Spleen (tissue), 11 donors: Measurements from ENCODE around the gene TNFAIP8. TPM values are rescaled to one million over a fixed set of nuclear protein-coding genes. Genes with fewer than 3 reads are reported as not detected.

Experiments
- DNase-seq: peaks from one replicate; pipeline ENCODE4 v3.0.0-alpha.2; 2020
- H3K27ac ChIP-seq, 8 donors: fragments of 200-600 bp; sonication (generic) in 7 of 8; 1 replicate in 4 of 8; 2 replicates in 4 of 8; pipeline versions ENCODE4 v1.5.0 to v1.8.0; 2016 to 2021; ENCODE audit warnings: inconsistent platforms in 4 of 8, mild to moderate bottlenecking in 4 of 8, moderate library complexity in 1 of 8
- H3K27me3 ChIP-seq, 7 donors: fragments of 200-600 bp; sonication (generic) in 6 of 7; replicated peaks in 1 of 7; 1 replicate in 4 of 7; 2 replicates in 3 of 7; pipeline versions ENCODE4 v1.5.0 to v1.8.0; 2016 to 2021; ENCODE audit warnings: inconsistent platforms in 3 of 7, mild to moderate bottlenecking in 1 of 7
- H3K36me3 ChIP-seq, 6 donors: fragments of 200-600 bp; sonication (generic) in 5 of 6; 1 replicate in 4 of 6; 2 replicates in 2 of 6; pipeline versions ENCODE4 v1.5.0 to v1.8.0; 2016 to 2021; ENCODE audit warnings: inconsistent platforms in 2 of 6
- H3K4me1 ChIP-seq, 6 donors: fragments of 200-600 bp; sonication (generic) in 5 of 6; 1 replicate in 3 of 6; 2 replicates in 3 of 6; pipeline versions ENCODE4 v1.5.0 to v1.8.0; 2016 to 2021; ENCODE audit warnings: inconsistent platforms in 3 of 6
- H3K4me3 ChIP-seq, 8 donors: fragments of 200-600 bp; sonication (generic) in 7 of 8; 1 replicate in 4 of 8; 2 replicates in 4 of 8; pipeline versions ENCODE4 v1.5.0 to v1.8.0; 2016 to 2021; ENCODE audit warnings: inconsistent platforms in 4 of 8, mild to moderate bottlenecking in 4 of 8, moderate library complexity in 2 of 8
- H3K9me3 ChIP-seq, 8 donors: fragments of 200-600 bp; sonication (generic) in 7 of 8; 1 replicate in 4 of 8; 2 replicates in 4 of 8; pipeline versions ENCODE4 v1.5.0 to v1.8.0; 2016 to 2021; ENCODE audit warnings: inconsistent platforms in 4 of 8
- CTCF ChIP-seq, 11 experiments: fragments of 200-600 bp in 7 of 11; fragments of 450-650 bp in 4 of 11; sonication (generic) in 4 of 11; IDR thresholded peaks in 8 of 11; conservative IDR thresholded peaks in 3 of 11; 1 replicate in 7 of 11; 2 replicates in 4 of 11; pipeline versions ENCODE4 v1.4.0 to v1.8.0; 2016 to 2021; ENCODE audit warnings: antibody characterized with exemption in 11 of 11, inconsistent platforms in 4 of 11, mild to moderate bottlenecking in 1 of 11
- POLR2A ChIP-seq, 3 donors: fragments of 450-650 bp; IDR thresholded peaks; one replicate each; pipeline ENCODE4 v1.5.1; 2017; ENCODE audit warnings: antibody characterized with exemption in 3 of 3, mild to moderate bottlenecking in 1 of 3
- POLR2AphosphoS5 ChIP-seq, 3 donors: sonication (generic); formaldehyde crosslinking; IDR thresholded peaks; one replicate each; pipeline ENCODE4 v1.5.1; 2017; ENCODE audit warnings: antibody characterized with exemption in 3 of 3
- WGBS, 5 donors: extraction: QIAGEN DNeasy Blood & Tissue Kit in 3 of 5; methylation state at CpG; one replicate each; pipeline versions ENCODE4 v1.1.5 to v1.1.7; 2013 to 2018; 5-methylcytosine and 5-hydroxymethylcytosine counted together
- intact Hi-C: fragments of 100-400 bp; cut with DNase I; formaldehyde crosslinking; loops from one replicate; pipeline ENCODE4 v1.15.0; 2023; ENCODE audit warnings: low total_unique reads
- polyA plus RNA-seq, 3 donors: library from polyadenylated mRNA; stranded (reverse); fragments of 200-250 nt; gene quantifications; one replicate each; pipeline ENCODE4 v1.2.1, GENCODE V29; 2013
- total RNA-seq, 7 donors: library from RNA; depleted of rRNA in 3 of 7; stranded (reverse); fragments of >200 nt in 3 of 7; fragmentation: NEBNext Ultra II Directional in 4 of 7; extraction: Animal tissue kit (Norgen Biotek cat#: 25700) in 4 of 7; gene quantifications; one replicate each; pipeline versions ENCODE4 v1.1.0 to v1.2.1, GENCODE V29; 2016 to 2021
- donor health status: healthy with polysubstance abuse.
- donor health status: DM: no; HTN: no; CAD: no; lungs with moderate emphysema.
- donor health status: DM: no; HTN: no; CAD: no.
- donor health status: Bipolar disorder and iron deficiency.
- donor health status: healthy.
- donor health status: DM: no; HTN: no; CAD: no.
- donor health status: DM: yes; HTN: yes; CAD: no.

The TNFAIP8 gene
- total and polyA plus RNA-seq, 10 donors: 71.1 to 123 (median 101) TPM

- intact Hi-C loops: no loop called here
- 43 to 59% (median 47%) methylated on average over 3 of the region's 3 CpGs for whole genome bisulfite sequencing, 5 donors
- no peak for DNase-seq
- TF ChIP-seq POLR2AphosphoS5 (IDR thresholded peaks at IDR 0.05) (no peak), POLR2A (IDR thresholded peaks at IDR 0.05) (no peak), CTCF (IDR thresholded peaks at IDR 0.05 in 8 of 11, conservative IDR thresholded peaks at IDR 0.05 in 3 of 11) (no peak)
- H3K27me3 ChIP-seq: no peaks in the 10 kb centered on the region
- peak overlapping the region; percentile 30 to 86 (median 60) for H3K4me3 ChIP-seq
- peaks cover 55 to 100% (median 87%) of the 10 kb centered on the region in 6 donors for H3K4me1 ChIP-seq
- H3K9me3 ChIP-seq: no peaks in the 10 kb centered on the region
- H3K36me3 ChIP-seq: no peaks in the 10 kb centered on the region
- H3K27ac ChIP-seq: peak overlapping the region; percentile 69 to 93 (median 89)
Measured at GRCh38 chr5:119357270-119357669, 1.5 kb downstream of the TNFAIP8 start.

- DNase-seq: no peak
- intact Hi-C loops: no loop called here
- no peak for TF ChIP-seq CTCF (IDR thresholded peaks at IDR 0.05 in 8 of 11, conservative IDR thresholded peaks at IDR 0.05 in 3 of 11)
- no peak for TF ChIP-seq POLR2AphosphoS5 (IDR thresholded peaks at IDR 0.05)
- no peak for TF ChIP-seq POLR2A (IDR thresholded peaks at IDR 0.05)
- H3K27me3 ChIP-seq: no peaks in the 10 kb centered on the region
- no peaks in the 10 kb centered on the region for H3K36me3 ChIP-seq
- H3K9me3 ChIP-seq: no peaks in the 10 kb centered on the region
- H3K4me3 ChIP-seq: peak overlapping the region; percentile 30 to 86 (median 60)
- peak overlapping the region; percentile 69 to 93 (median 89) for H3K27ac ChIP-seq
- 54 to 65% (median 63%) methylated on average over 6 of the region's 6 CpGs for WGBS, 5 donors
- peaks cover 55 to 100% (median 88%) of the 10 kb centered on the region in 6 donors for H3K4me1 ChIP-seq
Measured at GRCh38 chr5:119357808-119358529, 2.1 kb downstream of the TNFAIP8 start.

- Histone ChIP-seq H3K27me3 (no peaks in the 10 kb centered on the region), H3K4me3 (peak overlapping the region in 5 of 8 donors; percentile 51 to 86 (median 62)), H3K36me3 (peaks cover 0 to 5% (median 0%) of the 10 kb centered on the region in 6 donors), H3K9me3 (no peaks in the 10 kb centered on the region), H3K27ac (peak overlapping the region; percentile 23 to 93 (median 89)), H3K4me1 (peaks cover 57 to 100% (median 88%) of the 10 kb centered on the region in 6 donors)
- DNase-seq: no peak
- 39 to 50% (median 44%) methylated on average over 2 of the region's 2 CpGs for WGBS, 5 donors
- TF ChIP-seq CTCF (IDR thresholded peaks at IDR 0.05 in 8 of 11, conservative IDR thresholded peaks at IDR 0.05 in 3 of 11) (no peak), POLR2A (IDR thresholded peaks at IDR 0.05) (no peak), POLR2AphosphoS5 (IDR thresholded peaks at IDR 0.05) (no peak)
- intact Hi-C loops: no loop called here
Measured at GRCh38 chr5:119358530-119358900, 2.7 kb downstream of the TNFAIP8 start.

- Histone ChIP-seq H3K27ac (peak overlapping the region; percentile 23 to 93 (median 89)), H3K27me3 (no peaks in the 10 kb centered on the region), H3K4me1 (peaks cover 61 to 100% (median 88%) of the 10 kb centered on the region in 6 donors), H3K9me3 (no peaks in the 10 kb centered on the region), H3K36me3 (peaks cover 0 to 11% (median 0%) of the 10 kb centered on the region in 6 donors), H3K4me3 (peak overlapping the region in 2 of 8 donors; percentile 64 to 86)
- 64 to 79% (median 70%) methylated on average over 7 of the region's 7 CpGs for WGBS, 5 donors
- DNase-seq: no peak
- no peak for TF ChIP-seq CTCF (IDR thresholded peaks at IDR 0.05 in 8 of 11, conservative IDR thresholded peaks at IDR 0.05 in 3 of 11)
- intact Hi-C loops: no loop called here
Measured at GRCh38 chr5:119358901-119359603, 3.2 kb downstream of the TNFAIP8 start.
